ENCODE results near the gene LCOR. TPM values are rescaled to one million over a fixed set of nuclear protein-coding genes. Genes with fewer than 3 reads are reported as not detected.
A peak's percentile ranks its signal among the peaks of the same experiment; 100 is the strongest.

The LCOR gene
- total and polyA plus RNA-seq, 11 donors, result 4.3 to 31.4 (median 17.4) TPM

DNA sequence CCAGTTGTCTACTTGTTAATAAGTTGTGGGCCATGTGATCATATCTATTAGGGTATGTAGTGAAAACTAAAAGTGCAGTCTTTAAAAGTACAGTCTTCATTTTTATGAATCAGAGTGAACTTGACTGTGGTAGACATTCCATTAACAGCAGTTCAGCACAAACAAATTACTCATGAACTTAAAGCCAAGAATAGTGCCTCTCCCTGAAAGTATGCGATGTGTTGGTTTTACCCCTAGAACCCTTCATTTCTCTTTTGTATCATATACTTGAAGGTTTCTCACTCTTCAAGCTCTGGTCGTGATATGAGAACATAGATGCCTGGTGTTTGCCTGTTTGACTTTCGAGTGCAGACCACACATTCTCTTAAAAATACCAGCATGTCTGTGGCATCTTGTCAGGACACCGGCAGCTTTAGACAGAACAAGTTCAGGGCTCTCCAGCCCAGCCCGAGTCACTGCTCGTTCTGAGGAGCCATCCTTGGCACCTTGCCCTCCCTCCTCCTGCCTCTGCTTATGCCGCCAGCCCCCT lies 159.3 kb downstream of the LCOR start:
- WGBS, 4 donors, result 58 to 64% (median 63%) methylated on average over 7 of the region's 7 CpGs
- Histone ChIP-seq H3K27ac (no peak overlapping the region), H3K9me3 (no peaks in the 10 kb centered on the region), H3K27me3 (no peaks in the 10 kb centered on the region), H3K4me1 (peaks cover 0 to 19% (median 2%) of the 10 kb centered on the region in 12 donors), H3K36me3 (no peaks in the 10 kb centered on the region), H3K4me3 (no peak overlapping the region)
- intact Hi-C loops (cut with DNase I), result no loop called here
- TF ChIP-seq POLR2A (IDR thresholded peaks at IDR 0.05), result no peak
- TF ChIP-seq, protein P1, sequence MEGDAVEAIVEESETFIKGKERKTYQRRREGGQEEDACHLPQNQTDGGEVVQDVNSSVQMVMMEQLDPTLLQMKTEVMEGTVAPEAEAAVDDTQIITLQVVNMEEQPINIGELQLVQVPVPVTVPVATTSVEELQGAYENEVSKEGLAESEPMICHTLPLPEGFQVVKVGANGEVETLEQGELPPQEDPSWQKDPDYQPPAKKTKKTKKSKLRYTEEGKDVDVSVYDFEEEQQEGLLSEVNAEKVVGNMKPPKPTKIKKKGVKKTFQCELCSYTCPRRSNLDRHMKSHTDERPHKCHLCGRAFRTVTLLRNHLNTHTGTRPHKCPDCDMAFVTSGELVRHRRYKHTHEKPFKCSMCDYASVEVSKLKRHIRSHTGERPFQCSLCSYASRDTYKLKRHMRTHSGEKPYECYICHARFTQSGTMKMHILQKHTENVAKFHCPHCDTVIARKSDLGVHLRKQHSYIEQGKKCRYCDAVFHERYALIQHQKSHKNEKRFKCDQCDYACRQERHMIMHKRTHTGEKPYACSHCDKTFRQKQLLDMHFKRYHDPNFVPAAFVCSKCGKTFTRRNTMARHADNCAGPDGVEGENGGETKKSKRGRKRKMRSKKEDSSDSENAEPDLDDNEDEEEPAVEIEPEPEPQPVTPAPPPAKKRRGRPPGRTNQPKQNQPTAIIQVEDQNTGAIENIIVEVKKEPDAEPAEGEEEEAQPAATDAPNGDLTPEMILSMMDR (IDR thresholded peaks at IDR 0.05), result no peak
- ATAC-seq, result no peak
- DNase-seq, result no peak

DNA sequence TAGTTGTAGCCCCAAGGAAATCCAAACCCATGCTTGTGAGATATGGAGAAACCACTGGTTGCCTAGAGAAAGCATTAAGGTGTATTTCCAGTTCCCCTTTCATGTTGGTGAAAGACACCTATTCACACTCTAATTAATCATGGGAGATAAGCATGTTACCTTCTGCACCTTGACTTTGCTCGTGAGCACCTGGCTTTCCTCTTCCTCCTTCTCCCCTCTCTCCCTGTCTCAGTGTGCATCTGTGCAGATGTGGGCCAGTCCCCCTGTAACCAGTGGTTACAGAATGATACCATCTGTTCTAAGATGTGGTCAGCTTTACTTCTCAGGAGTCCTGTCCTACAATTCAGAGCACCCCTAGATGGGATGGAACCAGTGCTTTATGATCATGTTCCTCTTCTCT lies 160.6 kb downstream of the LCOR start:
- ATAC-seq (no peak), DNase-seq (no peak)
- peaks cover 0 to 23% (median 4%) of the 10 kb centered on the region in 12 donors for H3K4me1 ChIP-seq
- no peak overlapping the region for H3K4me3 ChIP-seq
- H3K9me3 ChIP-seq, result no peaks in the 10 kb centered on the region
- no peak overlapping the region for H3K27ac ChIP-seq
- H3K27me3 ChIP-seq, result no peaks in the 10 kb centered on the region
- 83 to 96% (median 92%) methylated on average over 1 of the region's 1 CpG for WGBS, 4 donors
- H3K36me3 ChIP-seq, result no peaks in the 10 kb centered on the region
- intact Hi-C loops (cut with DNase I), result no loop called here
- TF ChIP-seq, protein P1 (IDR thresholded peaks at IDR 0.05), result no peak
- TF ChIP-seq POLR2A (IDR thresholded peaks at IDR 0.05), result no peak

DNA sequence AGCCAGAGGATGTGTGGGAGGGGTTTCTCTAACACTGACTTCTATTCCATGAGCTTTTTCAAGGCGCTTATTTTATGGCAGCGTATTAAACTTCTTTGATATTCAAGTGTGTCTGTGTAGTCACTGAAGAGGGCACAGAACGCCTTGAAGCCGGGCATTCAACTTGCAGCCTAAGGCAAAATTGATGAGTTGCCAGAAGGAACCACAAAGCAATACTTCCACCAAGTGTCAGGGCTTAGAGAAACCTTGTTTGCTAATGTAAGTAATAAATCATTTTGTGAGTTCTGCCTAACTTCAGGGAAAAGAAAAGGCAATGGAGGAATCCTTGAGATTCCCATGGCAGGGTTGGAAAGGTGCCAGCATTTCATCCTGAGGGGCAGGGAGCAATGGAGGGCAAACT lies 163.8 kb downstream of the LCOR start:
- H3K27ac ChIP-seq, result peak overlapping the region in 2 of 12 donors; percentile 49 to 62
- no peak for ATAC-seq
- WGBS, 4 donors, result 76 to 86% (median 79%) methylated on average over 4 of the region's 4 CpGs
- DNase-seq, result no peak
- peaks cover 0 to 23% (median 4%) of the 10 kb centered on the region in 12 donors for H3K4me1 ChIP-seq
- H3K27me3 ChIP-seq, result no peaks in the 10 kb centered on the region
- no peaks in the 10 kb centered on the region for H3K36me3 ChIP-seq
- H3K9me3 ChIP-seq, result no peaks in the 10 kb centered on the region
- intact Hi-C loops (cut with DNase I), result no loop called here
- H3K4me3 ChIP-seq, result no peak overlapping the region
- no peak for TF ChIP-seq POLR2A (IDR thresholded peaks at IDR 0.05)
- TF ChIP-seq, protein P1 (IDR thresholded peaks at IDR 0.05), result no peak

DNA sequence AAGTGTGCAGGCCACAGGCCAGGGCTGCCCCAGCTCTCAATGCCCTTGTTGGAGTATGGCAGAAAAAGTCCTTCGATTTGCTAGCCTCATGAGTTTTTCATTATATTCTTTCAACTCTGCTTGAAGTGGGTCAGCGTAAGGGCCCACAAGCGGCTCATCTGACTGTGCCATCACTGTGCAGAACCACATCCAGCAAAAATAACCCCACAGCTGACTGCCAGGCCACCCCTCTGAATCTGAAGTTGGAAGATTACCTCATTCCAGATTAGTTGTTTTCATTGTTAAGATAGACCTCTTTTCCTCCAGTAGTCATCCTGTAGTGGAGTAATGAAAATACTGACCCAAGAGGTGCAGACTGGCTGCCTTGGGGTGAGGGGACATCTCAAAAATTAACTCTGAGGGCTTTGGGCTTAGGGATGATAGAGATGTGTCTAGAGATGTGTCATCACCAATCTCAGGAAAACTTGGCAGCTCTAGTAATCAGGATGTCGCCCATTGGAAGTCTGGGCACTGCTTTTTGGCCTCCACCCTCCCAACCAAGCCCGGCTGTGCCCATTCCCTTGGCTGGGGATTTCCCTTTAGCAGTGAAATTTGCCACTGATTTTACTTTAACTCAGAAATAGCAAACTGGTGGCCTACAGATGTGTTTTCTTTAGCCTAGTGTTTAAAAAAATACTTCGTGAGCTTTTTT lies 164.3 kb downstream of the LCOR start:
- peak in 2 of 4 donors; percentile 38 to 63 for ATAC-seq
- H3K36me3 ChIP-seq, result no peaks in the 10 kb centered on the region
- no peak for DNase-seq
- peaks cover 0 to 23% (median 4%) of the 10 kb centered on the region in 12 donors for H3K4me1 ChIP-seq
- no peak overlapping the region for H3K4me3 ChIP-seq
- WGBS, 4 donors, result 65 to 82% (median 78%) methylated on average over 6 of the region's 6 CpGs
- H3K27ac ChIP-seq, result peak overlapping the region in 2 of 12 donors; percentile 49 to 62
- intact Hi-C loops (cut with DNase I), result no loop called here
- TF ChIP-seq, protein P1 (IDR thresholded peaks at IDR 0.05), result no peak
- TF ChIP-seq POLR2A (IDR thresholded peaks at IDR 0.05), result no peak
- no peaks in the 10 kb centered on the region for H3K27me3 ChIP-seq
- H3K9me3 ChIP-seq, result no peaks in the 10 kb centered on the region

Measured in heart left ventricle (tissue), 16 donors.